PFSK-1 (cell line): ENCODE data around the gene GLRA2.

Experiments used
- FOXP2 ChIP-seq: optimal IDR thresholded peaks from 2 replicates; pipeline ENCODE3; 2011; ENCODE audit warnings: borderline replicate concordance, control low read depth, inconsistent platforms; ENCODE audit not compliant: insufficient read depth; ENCODE audit errors: extremely low read length, extremely low read depth
- POLR2AphosphoS5 ChIP-seq: IDR thresholded peaks from 2 replicates; pipeline ENCODE4 v1.6.1; 2012; ENCODE audit warnings: low read depth, mild to moderate bottlenecking, control low read depth, low read length, moderate library complexity
- REST ChIP-seq, 2 experiments: IDR thresholded peaks; 2 replicates each; pipeline versions ENCODE4 v1.6.1 to v1.8.0; 2011 to 2012; ENCODE audit warnings: low read depth in 2 of 2, low read length in 2 of 2, control low read depth in 1 of 2, inconsistent platforms in 1 of 2, mild to moderate bottlenecking in 1 of 2, moderate library complexity in 1 of 2; ENCODE audit not compliant: insufficient read depth in 1 of 2
- SIN3A ChIP-seq: IDR thresholded peaks from 2 replicates; pipeline ENCODE4 v1.6.1; 2012; ENCODE audit warnings: mild to moderate bottlenecking, low read length, moderate library complexity, borderline replicate concordance; ENCODE audit not compliant: insufficient read depth
- TAF1 ChIP-seq: IDR thresholded peaks from 2 replicates; pipeline ENCODE4 v1.6.1; 2012; ENCODE audit warnings: low read length, control low read depth, borderline replicate concordance; ENCODE audit not compliant: insufficient read depth

GRCh38 chrX:14775416-14775815 lies 246.1 kb downstream of the GLRA2 start:
- TF ChIP-seq POLR2AphosphoS5 (no peak), REST (IDR thresholded peaks at IDR 0.05; ENCODE audit: insufficient read depth in 1 of 2, low read depth in 2 of 2, low read length in 2 of 2) (no peak), TAF1 (no peak), SIN3A (no peak), FOXP2 (no peak)
